WI38 (cell line): ENCODE results near the gene FAF1.
"Not testable (repeated sequence)": the region's sequence is repeated elsewhere in the genome, so short reads cannot be mapped to it uniquely, and the experiment has no call there.

ENCODE experiments used
- H3K4me3 ChIP-seq: 2 replicates; pipeline ENCODE4 v1.5.1; 2011; ENCODE audit warnings: low read depth, mild to moderate bottlenecking, control low read depth, low read length
- TF ChIP-seq, protein P1 (sequence below): IDR thresholded peaks from 2 replicates; pipeline ENCODE4 v1.5.1; 2012; ENCODE audit warnings: low read depth, mild to moderate bottlenecking, control low read depth, low read length

The FAF1 gene

GRCh38 chr1:50898773-50899172 lies 61.3 kb downstream of the FAF1 start:
- TF ChIP-seq, protein P1, sequence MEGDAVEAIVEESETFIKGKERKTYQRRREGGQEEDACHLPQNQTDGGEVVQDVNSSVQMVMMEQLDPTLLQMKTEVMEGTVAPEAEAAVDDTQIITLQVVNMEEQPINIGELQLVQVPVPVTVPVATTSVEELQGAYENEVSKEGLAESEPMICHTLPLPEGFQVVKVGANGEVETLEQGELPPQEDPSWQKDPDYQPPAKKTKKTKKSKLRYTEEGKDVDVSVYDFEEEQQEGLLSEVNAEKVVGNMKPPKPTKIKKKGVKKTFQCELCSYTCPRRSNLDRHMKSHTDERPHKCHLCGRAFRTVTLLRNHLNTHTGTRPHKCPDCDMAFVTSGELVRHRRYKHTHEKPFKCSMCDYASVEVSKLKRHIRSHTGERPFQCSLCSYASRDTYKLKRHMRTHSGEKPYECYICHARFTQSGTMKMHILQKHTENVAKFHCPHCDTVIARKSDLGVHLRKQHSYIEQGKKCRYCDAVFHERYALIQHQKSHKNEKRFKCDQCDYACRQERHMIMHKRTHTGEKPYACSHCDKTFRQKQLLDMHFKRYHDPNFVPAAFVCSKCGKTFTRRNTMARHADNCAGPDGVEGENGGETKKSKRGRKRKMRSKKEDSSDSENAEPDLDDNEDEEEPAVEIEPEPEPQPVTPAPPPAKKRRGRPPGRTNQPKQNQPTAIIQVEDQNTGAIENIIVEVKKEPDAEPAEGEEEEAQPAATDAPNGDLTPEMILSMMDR = no peak
- no peak overlapping the region for H3K4me3 ChIP-seq

- TF ChIP-seq, protein P1 = no peak
- no peak overlapping the region for H3K4me3 ChIP-seq
Observed at GRCh38 chr1:50894340-50894739, 65.7 kb downstream of the FAF1 start.

DNA sequence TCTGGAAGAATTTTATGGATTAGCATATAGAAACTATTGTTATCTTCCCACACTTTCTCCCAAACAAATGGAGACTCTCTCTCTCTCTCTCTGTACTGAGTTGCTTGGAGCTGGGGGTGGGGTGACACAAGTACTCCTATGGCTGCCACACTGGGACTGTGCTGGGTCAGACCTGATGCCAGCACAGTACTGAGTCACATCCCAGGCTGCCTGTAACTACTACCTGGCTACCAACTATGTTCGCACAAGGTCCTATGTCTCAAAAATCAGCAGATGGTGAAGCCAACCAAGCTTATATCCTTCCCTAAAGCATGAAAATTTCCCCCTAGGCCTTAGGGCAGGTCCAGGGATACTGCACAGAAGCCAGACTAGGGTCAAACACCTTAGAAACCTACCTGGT lies 66.6 kb downstream of the FAF1 start:
- no peak overlapping the region for H3K4me3 ChIP-seq
- TF ChIP-seq, protein P1 = no peak

DNA sequence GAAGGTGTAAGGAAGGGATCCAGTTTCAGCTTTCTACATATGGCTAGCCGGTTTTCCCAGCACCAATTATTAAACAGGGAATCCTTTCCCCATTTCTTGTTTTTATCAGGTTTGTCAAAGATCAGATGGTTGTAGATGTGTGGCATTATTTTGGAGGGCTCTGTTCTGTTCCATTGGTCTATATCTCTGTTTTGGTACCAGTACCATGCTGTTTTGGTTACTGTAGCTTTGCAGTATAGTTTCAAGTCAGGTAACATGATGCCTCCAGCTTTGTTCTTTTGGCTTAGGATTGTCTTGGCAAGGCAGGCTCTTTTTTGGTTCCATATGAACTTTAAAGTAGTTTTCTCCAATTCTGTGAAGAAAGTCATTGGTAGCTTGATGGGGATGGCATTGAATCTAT lies 72.5 kb downstream of the FAF1 start:
- not testable (repeated sequence) for H3K4me3 ChIP-seq

- no peak overlapping the region for H3K4me3 ChIP-seq
- TF ChIP-seq, protein P1 = no peak
Observed at GRCh38 chr1:50880373-50880772, 79.7 kb downstream of the FAF1 start.

- TF ChIP-seq, protein P1 = no peak
- no peak overlapping the region for H3K4me3 ChIP-seq
Observed at GRCh38 chr1:50879137-50879536, 80.9 kb downstream of the FAF1 start.

DNA sequence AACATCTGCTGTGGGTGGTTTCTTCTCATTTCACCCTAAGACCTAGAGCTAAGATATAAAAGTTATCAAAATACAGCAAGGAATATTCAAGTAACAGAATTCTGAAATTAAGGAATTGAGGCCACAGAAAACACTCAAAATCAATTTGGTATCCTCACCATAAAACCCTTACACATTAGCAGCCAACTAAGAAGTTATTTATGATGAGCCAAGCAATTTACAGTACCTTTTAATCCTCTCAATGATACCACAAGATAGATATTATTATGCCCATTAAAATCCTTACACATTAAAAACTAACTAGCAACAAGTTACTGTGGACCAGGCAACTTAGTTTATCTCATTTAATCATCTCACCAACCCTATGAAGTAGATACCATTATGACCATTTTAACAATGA lies 81.6 kb downstream of the FAF1 start:
- TF ChIP-seq, protein P1 = no peak

DNA sequence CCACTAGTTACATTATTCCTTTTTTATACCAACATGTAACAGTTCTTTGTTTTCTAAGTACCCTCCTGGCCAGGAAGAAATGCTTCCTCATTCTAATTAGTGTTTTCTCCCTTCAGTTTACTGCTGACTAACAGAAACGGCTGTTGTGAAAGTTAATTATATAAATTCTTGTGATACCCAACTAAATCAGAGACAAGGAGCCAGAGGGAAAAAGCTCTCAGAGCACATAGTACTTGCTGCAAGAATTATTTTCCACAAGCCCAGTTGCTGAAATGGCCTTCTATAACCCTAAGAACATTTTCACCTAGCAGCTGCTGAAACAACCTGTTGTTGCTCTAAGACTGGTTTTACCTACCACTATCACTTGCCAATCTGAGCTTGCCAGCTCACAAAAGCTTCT lies 82.4 kb downstream of the FAF1 start:
- TF ChIP-seq, protein P1 = no peak
- H3K4me3 ChIP-seq = no peak overlapping the region

More for the DNA sequence above, 81.6 kb downstream of the FAF1 start:
- no peak overlapping the region for H3K4me3 ChIP-seq
